GM23248 (cell line): ENCODE data around the gene TSEN2. TPM values are rescaled to one million over a fixed set of nuclear protein-coding genes. Genes with fewer than 3 reads are reported as not detected.

Experiments used
- DNase-seq: peaks from one replicate; pipeline ENCODE4 v3.0.0-alpha.2; 2015
- H2AFZ ChIP-seq: fragments of 200-600 bp; sonication (generic); 2 replicates; pipeline ENCODE4 v1.6.1; 2016; ENCODE audit warnings: antibody characterized with exemption
- H3F3A ChIP-seq: fragments of 200-600 bp; sonication (generic); 2 replicates; pipeline ENCODE4 v1.6.1; 2016; ENCODE audit warnings: mild to moderate bottlenecking, antibody characterized with exemption, mixed run types; ENCODE audit not compliant: insufficient read depth
- H3K27ac ChIP-seq: fragments of 200-600 bp; sonication (generic); 2 replicates; pipeline ENCODE4 v1.5.1; 2016; ENCODE audit warnings: mild to moderate bottlenecking
- H3K27me3 ChIP-seq: fragments of 200-600 bp; sonication (generic); replicated peaks from 2 replicates; pipeline ENCODE4 v1.6.1; 2016; ENCODE audit warnings: mild to moderate bottlenecking; ENCODE audit not compliant: insufficient read depth
- H3K36me3 ChIP-seq: fragments of 200-600 bp; sonication (generic); 2 replicates; pipeline ENCODE4 v1.6.1; 2016; ENCODE audit warnings: low read depth, mild to moderate bottlenecking
- H3K4me1 ChIP-seq: fragments of 200-600 bp; sonication (generic); 2 replicates; pipeline ENCODE4 v1.6.1; 2016; ENCODE audit warnings: mild to moderate bottlenecking; ENCODE audit not compliant: insufficient read depth
- H3K4me2 ChIP-seq: fragments of 200-600 bp; sonication (generic); one replicate; pipeline ENCODE4 v1.6.1; 2016; ENCODE audit warnings: mild to moderate bottlenecking; ENCODE audit not compliant: unreplicated experiment
- H3K4me3 ChIP-seq: fragments of 200-600 bp; sonication (generic); 2 replicates; pipeline ENCODE4 v1.5.1; 2016; ENCODE audit warnings: mild to moderate bottlenecking
- H3K79me2 ChIP-seq: fragments of 200-600 bp; sonication (generic); 2 replicates; pipeline ENCODE4 v1.6.1; 2016; ENCODE audit warnings: mild to moderate bottlenecking; ENCODE audit not compliant: insufficient read depth
- H3K9ac ChIP-seq: fragments of 200-600 bp; sonication (generic); 2 replicates; pipeline ENCODE4 v1.6.1; 2016; ENCODE audit warnings: mild to moderate bottlenecking
- H3K9me2 ChIP-seq: fragments of 200-600 bp; sonication (generic); 2 replicates; pipeline ENCODE4 v1.6.1; 2016; ENCODE audit warnings: mixed run types, mild to moderate bottlenecking, moderate library complexity; ENCODE audit not compliant: insufficient read depth
- H3K9me3 ChIP-seq: fragments of 200-600 bp; sonication (generic); one replicate; pipeline ENCODE4 v1.6.1; 2017; ENCODE audit warnings: low read depth
- H4K20me1 ChIP-seq: fragments of 200-600 bp; sonication (generic); 2 replicates; pipeline ENCODE4 v1.6.0; 2016; ENCODE audit not compliant: insufficient read depth
- EZH2 ChIP-seq: fragments of 200-600 bp; sonication (generic); IDR thresholded peaks from 2 replicates; pipeline ENCODE4 v1.6.1; 2018; ENCODE audit warnings: antibody characterized with exemption, mild to moderate bottlenecking; ENCODE audit not compliant: insufficient read depth, poor library complexity, severe bottlenecking
- EZH2phosphoT487 ChIP-seq: fragments of 200-600 bp; sonication (generic); IDR thresholded peaks from 2 replicates; pipeline ENCODE4 v1.6.1; 2018; ENCODE audit warnings: antibody characterized with exemption, moderate library complexity, mild to moderate bottlenecking, low read depth; ENCODE audit not compliant: insufficient read depth
- WGBS, 2 experiments: methylation state at CpG; one replicate each; pipeline ENCODE4 v1.1.6; 2015 to 2017; ENCODE audit warnings: low lambda C conversion rate in 2 of 2, low coverage in 1 of 2; ENCODE audit errors: missing lambda C conversion rate in 2 of 2; 5-methylcytosine and 5-hydroxymethylcytosine counted together
- in situ Hi-C: fragments of 300-500 bp; cut with MboI; formaldehyde crosslinking; loops from 2 replicates; pipeline ENCODE4 v1.15.0; 2020
- polyA plus RNA-seq: library from polyadenylated mRNA; unstranded; fragments of >200 nt; fragmentation: Nextera tagmentation; extraction: Ambion mirVana; gene quantifications from 2 replicates; pipeline ENCODE4 v1.2.1, GENCODE V29; 2016
- total RNA-seq: library from RNA; depleted of rRNA; stranded (reverse); fragments of >200 nt; shearing (Covaris generic); gene quantifications from 2 replicates; pipeline ENCODE4 v1.2.3, GENCODE V29; 2014

Gene TSEN2
- total and polyA plus RNA-seq, 2 experiments from 2014 or later: 9.6 to 13.6 TPM

- in situ Hi-C loops: no loop called here
- no peak for DNase-seq
- no peaks in the 10 kb centered on the region for H3K27me3 ChIP-seq
- H3K36me3 ChIP-seq: peaks cover 10% of the 10 kb centered on the region; the same call in 1 of the 2 replicates
- H3K4me3 ChIP-seq: no peak overlapping the region
- no peak overlapping the region for H3K4me2 ChIP-seq
- no peaks in the 10 kb centered on the region for H3K9me3 ChIP-seq
- no peak overlapping the region for H3K27ac ChIP-seq
- H3F3A ChIP-seq: peaks cover 1% of the 10 kb centered on the region; the same call in 1 of the 2 replicates
- no peak for TF ChIP-seq EZH2phosphoT487
- TF ChIP-seq EZH2: no peak
- H3K79me2 ChIP-seq: no peaks in the 10 kb centered on the region
- H3K4me1 ChIP-seq: no peaks in the 10 kb centered on the region
- WGBS, 2 experiments: 92 to 96% methylated on average over 8 of the region's 8 CpGs
- H3K9ac ChIP-seq: no peak overlapping the region
- H4K20me1 ChIP-seq: no peaks in the 10 kb centered on the region
- H2AFZ ChIP-seq: no peak overlapping the region
- H3K9me2 ChIP-seq: no peaks in the 10 kb centered on the region
Measured at GRCh38 chr3:12495749-12496452, 11.6 kb downstream of the TSEN2 start.

- no peaks in the 10 kb centered on the region for H3K9me2 ChIP-seq
- 93% methylated on average over 1 of the region's 1 CpG for WGBS, 2 experiments
- H3K4me2 ChIP-seq: no peak overlapping the region
- H3K4me3 ChIP-seq: no peak overlapping the region
- no peak for DNase-seq
- H3K27me3 ChIP-seq: no peaks in the 10 kb centered on the region
- 0 out of 2 replicates have a peak, but pooled peaks cover 3% of the 10 kb centered on the region for H3K4me1 ChIP-seq
- H4K20me1 ChIP-seq: no peaks in the 10 kb centered on the region
- no peak overlapping the region for H3K9ac ChIP-seq
- no peak overlapping the region for H2AFZ ChIP-seq
- peaks cover 6% of the 10 kb centered on the region; the same call in 1 of the 2 replicates for H3F3A ChIP-seq
- peaks cover 10% of the 10 kb centered on the region; the same call in 1 of the 2 replicates for H3K36me3 ChIP-seq
- H3K79me2 ChIP-seq: no peaks in the 10 kb centered on the region
- TF ChIP-seq EZH2: no peak
- TF ChIP-seq EZH2phosphoT487: no peak
- no peak overlapping the region for H3K27ac ChIP-seq
- H3K9me3 ChIP-seq: no peaks in the 10 kb centered on the region
- in situ Hi-C loops: no loop called here
Measured at GRCh38 chr3:12496453-12496761, 12.1 kb downstream of the TSEN2 start.

- Histone ChIP-seq H3K27ac (no peak overlapping the region), H3K27me3 (no peaks in the 10 kb centered on the region), H4K20me1 (no peaks in the 10 kb centered on the region), H3K79me2 (no peaks in the 10 kb centered on the region), H3K4me3 (no peak overlapping the region), H2AFZ (no peak overlapping the region), H3K9me2 (no peaks in the 10 kb centered on the region), H3K4me2 (no peak overlapping the region), H3K9me3 (no peaks in the 10 kb centered on the region), H3F3A (peaks cover 14% of the 10 kb centered on the region), H3K9ac (no peak overlapping the region), H3K4me1 (peaks cover 9% of the 10 kb centered on the region; the same call in 1 of the 2 replicates), H3K36me3 (peaks cover 10% of the 10 kb centered on the region; the same call in 1 of the 2 replicates)
- DNase-seq: no peak
- in situ Hi-C loops: no loop called here
- WGBS, 2 experiments: 95 to 96% methylated on average over 5 of the region's 5 CpGs
- no peak for TF ChIP-seq EZH2phosphoT487
- no peak for TF ChIP-seq EZH2
Measured at GRCh38 chr3:12499474-12499873, 15.2 kb downstream of the TSEN2 start.

- in situ Hi-C loops: no loop called here
- Histone ChIP-seq H3K4me1 (peaks cover 9% of the 10 kb centered on the region; the same call in 1 of the 2 replicates), H2AFZ (no peak overlapping the region), H3F3A (peaks cover 14% of the 10 kb centered on the region), H3K27ac (peak overlapping the region; percentile 30), H3K4me3 (no peak overlapping the region), H3K79me2 (no peaks in the 10 kb centered on the region), H3K9me3 (no peaks in the 10 kb centered on the region), H3K4me2 (peak overlapping the region; percentile 3), H3K9ac (no peak overlapping the region), H4K20me1 (no peaks in the 10 kb centered on the region), H3K27me3 (no peaks in the 10 kb centered on the region), H3K36me3 (0 out of 2 replicates have a peak, but pooled peaks cover 12% of the 10 kb centered on the region), H3K9me2 (no peaks in the 10 kb centered on the region)
- 51% methylated on average over 7 of the region's 7 CpGs for WGBS, 2 experiments
- no peak for TF ChIP-seq EZH2phosphoT487
- peak; percentile 76 for DNase-seq
Measured at GRCh38 chr3:12501360-12502020, 17.2 kb downstream of the TSEN2 start.
